OCI-M2 (cell line): ENCODE measurements around the gene TPMT.
"Not testable (repeated sequence)": the region's sequence is repeated elsewhere in the genome, so short reads cannot be mapped to it uniquely, and the experiment has no call there.

Source experiments
- DNase-seq: peaks from one replicate; lab custom pipeline; 2025; ENCODE audit not compliant: unreplicated experiment; lab: John Stamatoyannopoulos, UW

Gene TPMT

DNA sequence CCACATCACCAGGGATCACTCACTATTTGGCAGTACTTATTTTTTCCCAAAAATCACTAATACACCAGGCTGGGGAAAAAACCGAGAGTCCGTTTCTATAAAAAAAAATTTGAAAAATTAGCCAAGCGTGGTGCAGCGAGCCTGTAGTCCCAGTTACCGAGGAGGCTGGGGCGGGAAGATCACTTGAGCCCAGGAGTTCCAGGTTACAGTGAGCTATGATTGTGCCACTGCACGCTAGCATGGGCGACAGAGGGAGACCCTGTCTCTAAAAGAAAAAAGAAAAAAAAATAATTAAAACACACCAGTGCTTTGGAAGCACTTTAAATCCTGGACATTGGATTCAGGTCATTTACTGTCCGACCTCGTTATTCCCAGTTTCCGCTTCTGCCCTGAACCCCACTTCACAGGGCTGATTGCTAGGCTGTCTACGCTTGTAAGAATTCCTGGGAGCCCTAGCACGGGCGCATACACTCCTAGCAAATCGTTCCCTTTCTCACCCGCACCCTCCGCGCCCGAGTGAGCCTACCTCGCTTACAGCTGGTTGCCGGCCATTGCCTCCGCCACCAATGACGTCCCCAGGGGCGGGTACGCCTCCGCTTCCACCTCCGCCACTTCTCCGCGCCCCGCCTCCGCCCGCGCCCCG lies at the start of gene TPMT:
TSS of gene TPMT (minus strand) at position 571 of the 643 bp plus-strand sequence. CDS start 5,950 bp downstream, outside the sequence.
- DNase-seq, result peak; percentile 90

DNA sequence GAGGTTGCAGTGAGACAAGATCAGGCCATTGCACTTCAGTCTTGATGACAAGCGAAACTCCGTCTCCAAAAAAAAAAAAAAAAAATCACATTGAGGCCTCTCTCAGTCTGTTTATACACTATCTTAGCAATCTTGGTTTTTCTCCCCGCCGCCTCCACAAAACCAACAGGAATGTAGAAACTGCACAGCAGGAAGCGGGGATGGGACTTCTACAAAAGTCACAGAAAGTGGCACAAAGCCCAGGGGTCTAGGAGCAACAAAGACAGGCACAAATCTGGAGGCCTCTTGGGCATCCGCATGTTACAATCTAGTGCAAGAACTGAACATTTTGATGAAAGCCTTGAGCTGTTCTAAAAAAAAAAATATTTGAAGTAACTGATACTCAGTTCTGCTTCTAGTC lies 48.9 kb upstream of the TPMT start:
- DNase-seq, result no peak

DNA sequence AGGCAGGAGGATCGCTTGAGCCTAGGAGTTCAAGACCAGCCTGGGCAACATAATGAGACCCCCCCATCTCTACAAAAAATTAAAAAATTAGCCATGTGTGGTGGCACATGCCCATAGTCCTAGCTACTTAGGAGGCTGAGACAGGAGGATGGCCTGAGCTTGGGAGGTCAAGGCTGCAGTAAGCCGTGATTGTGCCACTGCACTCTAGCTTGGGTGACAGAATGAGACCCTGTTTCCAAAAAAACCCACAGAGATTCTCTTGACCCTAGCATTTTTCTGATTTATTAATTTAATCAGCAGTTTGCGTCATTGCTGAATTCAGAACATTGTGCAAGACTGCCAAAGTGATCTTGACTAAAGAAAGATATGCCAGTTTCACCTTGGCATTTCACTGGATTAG lies 37.1 kb upstream of the TPMT start:
- no peak for DNase-seq

DNA sequence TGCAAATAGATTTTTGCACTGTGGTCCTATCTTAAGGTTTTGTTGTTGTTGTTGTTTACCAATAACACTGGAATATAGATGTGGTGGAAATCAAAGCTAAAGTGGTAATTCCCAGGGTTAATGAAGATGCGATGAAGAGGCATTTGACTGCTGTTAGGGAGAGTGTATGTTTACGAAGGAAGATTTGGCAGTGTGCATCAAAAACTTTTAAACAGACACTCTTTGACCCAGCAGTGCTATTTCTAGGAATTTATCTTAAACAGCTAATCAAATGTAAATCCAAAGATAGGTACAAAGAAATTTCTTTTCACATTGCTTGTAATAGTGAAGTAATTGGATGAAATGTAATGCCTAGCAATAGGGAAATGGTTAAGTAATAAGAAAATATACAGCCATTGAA lies 34.3 kb upstream of the TPMT start:
- DNase-seq, result no peak

DNA sequence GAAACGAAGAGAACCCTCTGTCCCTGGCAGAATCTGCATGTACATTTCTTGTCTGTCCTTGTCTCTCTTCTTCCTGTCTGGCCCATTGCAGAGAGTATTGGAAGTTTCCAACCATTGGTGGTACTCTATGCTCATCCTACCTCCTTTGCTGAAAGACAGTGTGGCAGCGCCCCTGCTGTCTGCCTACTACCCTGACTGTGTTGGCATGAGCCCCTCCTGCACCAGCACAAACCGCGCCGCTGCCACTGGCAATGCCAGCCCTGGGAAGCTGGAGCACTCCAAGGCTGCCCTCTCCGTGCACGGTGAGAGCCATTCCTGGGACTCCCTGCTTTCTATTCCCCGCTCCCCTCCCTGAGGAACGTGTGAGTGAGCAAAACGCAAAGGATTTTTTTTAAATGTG lies 32.8 kb upstream of the TPMT start:
- DNase-seq, result no peak

DNA sequence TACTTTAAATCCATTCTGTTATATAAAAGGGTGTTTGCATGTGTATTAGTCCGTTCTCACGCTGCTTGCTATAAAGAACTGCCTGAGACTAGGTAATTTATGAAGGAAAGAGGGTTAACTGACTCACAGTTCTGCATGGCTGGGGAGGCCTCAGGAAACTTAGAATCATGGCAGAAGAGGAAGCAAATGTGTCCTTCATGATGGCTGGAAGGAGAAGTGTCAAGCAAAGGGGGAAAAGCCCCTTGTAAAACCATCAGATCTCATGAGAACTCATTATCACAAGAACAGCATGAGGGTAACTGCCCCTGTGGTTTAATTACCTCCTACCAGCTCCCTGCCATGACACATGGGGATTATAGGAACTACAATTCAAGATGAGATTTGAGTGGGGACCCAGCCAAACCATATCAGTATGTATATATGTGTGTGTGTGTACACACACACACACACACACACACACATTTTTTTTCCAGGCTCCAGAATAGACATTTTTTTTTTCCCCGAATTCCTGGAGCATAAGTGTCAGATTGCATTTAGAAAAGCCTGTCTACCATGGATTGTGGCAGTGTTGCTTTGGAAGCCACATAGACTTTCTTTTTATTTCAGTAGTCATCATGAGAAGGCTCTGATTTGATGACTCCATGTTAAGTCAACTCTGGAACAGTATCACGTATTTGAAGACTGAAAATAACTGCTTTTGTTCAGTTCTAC lies 31.8 kb upstream of the TPMT start:
- DNase-seq, result no peak

GRCh38 chr6:18186033-18186432 lies 31.2 kb upstream of the TPMT start:
- no peak for DNase-seq

- DNase-seq, result no peak
Measured at GRCh38 chr6:18185624-18186023, 30.7 kb upstream of the TPMT start.

DNA sequence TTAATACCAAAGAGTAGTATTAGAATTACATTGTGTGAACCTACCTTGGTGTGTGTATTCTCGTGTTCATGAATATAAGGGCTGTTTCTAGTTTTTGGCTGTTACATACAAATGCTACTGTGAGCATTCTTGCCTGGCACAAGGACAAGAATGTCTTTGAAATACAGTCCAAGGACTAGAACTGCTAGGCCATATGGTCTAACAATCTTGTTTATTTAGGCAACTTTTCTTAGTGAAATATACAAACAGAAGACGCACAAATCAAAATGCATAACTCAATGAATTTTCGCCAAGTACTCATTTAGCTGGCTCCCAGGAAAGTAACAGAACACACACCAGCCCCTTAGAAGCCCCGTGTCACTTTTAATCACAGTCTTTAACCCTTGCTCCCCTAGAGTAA lies 28.9 kb upstream of the TPMT start:
- no peak for DNase-seq

- no peak for DNase-seq
Measured at GRCh38 chr6:18182568-18182967, 27.7 kb upstream of the TPMT start.

DNA sequence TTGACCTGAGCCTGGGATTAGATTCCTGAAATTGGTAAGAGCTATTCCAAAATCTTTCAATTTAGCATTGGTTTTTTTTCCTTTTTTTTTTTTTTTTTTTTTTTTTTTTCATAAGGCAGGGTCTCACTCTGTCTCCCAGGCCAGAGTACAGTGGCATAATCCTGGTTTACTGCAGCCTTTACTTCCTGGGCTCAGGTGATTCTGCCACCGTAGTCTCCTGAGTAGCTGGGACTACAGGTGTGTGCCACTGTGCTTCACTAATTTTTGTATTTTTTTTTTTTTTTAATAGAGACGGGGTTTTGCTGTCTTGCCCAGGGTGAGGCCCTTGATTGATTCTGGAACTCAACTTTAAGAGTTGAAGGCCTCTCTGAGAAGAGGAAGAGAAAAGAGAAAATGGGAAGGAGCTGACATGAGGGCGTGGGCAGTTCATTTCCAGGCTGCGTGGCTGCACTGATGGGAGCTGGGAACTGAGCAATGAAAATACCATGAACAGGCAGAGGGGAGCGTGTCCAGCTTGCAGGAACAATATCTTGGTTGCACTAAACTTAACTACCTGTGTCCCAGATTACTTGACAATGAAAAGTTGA lies 25.0 kb upstream of the TPMT start:
- no peak for DNase-seq

GRCh38 chr6:18178960-18179615 lies 24.2 kb upstream of the TPMT start:
- no peak for DNase-seq

DNA sequence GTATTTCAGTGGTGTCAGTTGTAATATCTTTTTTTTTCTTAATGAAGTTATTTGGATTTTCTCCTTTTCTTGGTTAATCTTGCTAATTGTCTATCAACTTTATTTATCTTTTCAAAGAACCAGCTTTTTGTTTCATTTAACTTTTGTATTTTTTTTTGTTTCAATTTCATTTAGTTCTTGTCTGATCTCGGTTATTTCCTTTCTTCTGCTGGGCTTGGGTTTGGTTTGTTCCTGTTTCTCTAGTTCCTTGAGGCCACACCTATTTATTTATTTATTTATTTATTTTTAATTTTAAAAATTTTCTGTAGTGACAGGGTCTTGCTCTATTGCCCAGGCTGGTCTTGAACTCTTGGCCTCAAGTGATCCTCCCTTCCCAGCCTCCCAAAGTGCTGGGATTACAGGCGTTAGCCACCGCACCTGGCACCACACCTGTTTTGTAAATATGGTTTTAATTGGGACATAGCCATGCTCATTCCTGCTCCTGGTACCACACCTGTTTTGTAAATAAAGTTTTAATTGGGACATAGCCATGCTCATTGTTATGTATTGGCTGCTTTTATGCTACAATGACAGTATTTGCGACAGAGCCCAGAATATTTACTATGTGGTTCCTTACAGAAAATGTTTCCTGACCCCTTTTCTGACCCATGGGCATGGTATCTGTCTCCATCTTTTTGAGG lies 22.5 kb upstream of the TPMT start:
- DNase-seq, result no peak

- DNase-seq, result not testable (repeated sequence)
Measured at GRCh38 chr6:18176198-18176597, 21.3 kb upstream of the TPMT start.

GRCh38 chr6:18171871-18172270 lies 17.0 kb upstream of the TPMT start:
- DNase-seq, result no peak

DNA sequence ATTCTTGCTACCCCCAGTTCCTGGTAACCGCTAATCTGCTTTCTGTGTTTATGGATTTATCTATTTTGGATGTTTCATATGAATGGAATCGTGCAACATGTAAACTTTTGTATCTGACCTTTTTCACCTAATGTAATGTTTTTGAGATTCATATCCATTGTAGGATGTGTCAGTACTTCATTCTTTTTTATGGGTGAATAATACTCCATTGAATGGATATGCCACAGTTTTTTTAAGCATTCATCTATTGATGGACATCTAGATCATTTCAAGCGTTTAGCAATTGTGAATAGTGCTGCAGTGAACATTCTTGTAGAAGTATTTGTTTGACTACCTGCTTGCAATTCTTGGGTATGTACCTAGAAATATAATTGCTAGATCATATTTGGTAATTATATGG lies 13.4 kb upstream of the TPMT start:
- DNase-seq, result no peak

DNA sequence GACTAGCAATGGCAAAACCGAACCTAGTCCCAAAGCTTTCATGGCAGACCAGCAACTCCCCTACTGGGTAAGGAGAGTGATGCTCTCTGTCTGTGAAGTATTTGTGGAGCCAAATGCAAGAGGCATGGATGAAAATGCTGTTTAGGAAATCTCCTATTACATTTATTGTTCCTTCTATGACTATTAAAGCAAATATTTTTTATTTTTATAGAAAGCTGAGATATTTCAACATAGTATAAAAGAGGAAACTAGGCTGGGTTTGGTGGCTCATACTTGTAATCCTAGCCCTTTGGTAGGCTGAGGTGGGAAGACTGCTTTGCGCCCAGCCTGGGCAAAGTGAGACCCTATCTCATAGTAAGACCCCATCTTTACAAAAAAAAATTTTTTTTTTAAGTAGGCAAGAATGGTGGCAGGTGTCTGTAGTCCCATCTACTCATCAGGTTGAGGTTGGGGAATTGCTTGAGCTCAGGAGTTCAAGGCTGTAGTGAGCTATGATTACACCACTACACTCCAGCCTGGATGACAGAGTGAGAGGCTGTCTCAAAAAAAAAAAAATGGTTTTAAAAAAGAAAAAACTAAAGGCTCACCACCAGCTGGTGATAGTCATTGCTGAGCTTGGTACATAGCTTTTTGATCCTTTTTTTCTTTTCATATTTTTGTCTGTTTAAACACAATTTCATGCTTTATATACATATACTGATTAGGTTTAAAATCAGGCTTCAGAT lies 11.6 kb upstream of the TPMT start:
- no peak for DNase-seq

GRCh38 chr6:18165751-18166150 lies 10.9 kb upstream of the TPMT start:
- DNase-seq, result no peak

DNA sequence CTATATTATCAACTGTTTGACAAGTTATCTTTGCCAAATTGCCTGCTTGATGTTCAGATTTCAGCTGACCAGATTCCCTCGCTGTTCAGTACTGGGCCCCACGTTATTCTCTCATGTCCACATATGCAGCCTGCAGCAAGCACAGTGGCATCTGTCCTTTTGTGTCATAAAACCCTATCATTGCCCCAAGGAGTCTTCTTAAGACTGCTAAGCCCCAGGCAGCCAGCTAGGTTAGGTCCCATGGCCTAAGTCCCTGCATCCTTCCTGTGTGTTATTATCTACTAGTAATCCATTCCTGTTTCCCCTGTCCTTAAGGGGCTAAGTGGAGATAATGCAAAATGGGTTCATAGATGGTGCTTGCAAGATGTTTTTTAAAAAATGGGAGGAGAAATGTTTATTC lies 7.5 kb upstream of the TPMT start:
- no peak for DNase-seq

GRCh38 chr6:18161431-18161830 lies 6.6 kb upstream of the TPMT start:
- DNase-seq, result no peak

- no peak for DNase-seq
Measured at GRCh38 chr6:18160911-18161310, 6.0 kb upstream of the TPMT start.
